Activated T-cell treated with anti-CD3 and anti-CD28 coated beads for 24 hours (primary cell): ENCODE measurements around the gene DMD.
"Not testable (repeated sequence)": the region's sequence is repeated elsewhere in the genome, so short reads cannot be mapped to it uniquely, and the experiment has no call there.

ENCODE experiments used
- DNase-seq: peaks from one replicate; pipeline ENCODE4 v3.0.0-alpha.2; 2020; ENCODE audit warnings: low read depth

The DMD gene

DNA sequence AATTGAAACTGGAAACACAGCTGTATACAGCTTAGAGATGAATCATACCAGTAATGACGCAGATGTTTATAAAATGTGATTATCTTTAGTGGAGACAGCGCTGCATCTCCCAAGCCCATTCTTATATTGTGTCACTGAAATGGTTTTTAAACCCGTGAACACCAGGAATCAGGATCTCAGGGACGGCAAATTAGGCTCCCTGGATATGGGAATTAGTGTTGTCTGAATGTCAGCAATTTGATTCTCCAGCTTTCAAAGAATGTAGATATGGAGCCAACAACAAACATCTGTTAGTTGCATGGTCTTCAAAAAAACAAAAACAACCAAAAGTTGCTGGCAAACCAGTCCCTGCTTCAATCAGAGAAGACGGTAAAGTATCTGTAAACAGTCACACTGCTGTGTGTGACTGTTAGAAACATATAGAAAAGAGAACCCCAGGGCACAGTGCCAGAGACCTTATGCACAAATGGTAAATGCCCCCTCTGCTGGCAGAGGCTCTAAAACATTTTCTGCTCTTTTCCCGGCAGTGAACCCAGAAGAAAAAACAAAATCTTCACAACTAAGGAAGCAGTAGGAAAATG is 1787.7 kb downstream of the DMD start:
- DNase-seq, result no peak

DNA sequence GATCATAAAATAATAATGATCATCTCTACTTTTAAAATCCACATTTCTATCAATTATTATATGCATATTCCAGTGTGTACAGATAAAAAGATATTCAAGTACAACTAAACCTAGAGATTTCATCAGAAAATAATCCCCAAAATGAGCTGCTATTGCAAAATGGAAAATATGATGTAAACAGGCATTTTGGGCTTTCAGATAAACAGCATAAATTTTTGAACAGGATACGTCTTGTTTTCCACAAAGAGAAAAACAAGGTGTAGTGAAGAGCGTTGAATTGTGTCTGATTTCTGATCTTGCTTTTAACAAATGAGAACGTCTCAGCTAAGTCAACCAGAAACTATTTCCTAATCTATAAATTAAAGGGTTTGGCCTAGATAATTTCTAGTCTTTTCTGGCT is 1789.9 kb downstream of the DMD start:
- DNase-seq, result no peak

DNA sequence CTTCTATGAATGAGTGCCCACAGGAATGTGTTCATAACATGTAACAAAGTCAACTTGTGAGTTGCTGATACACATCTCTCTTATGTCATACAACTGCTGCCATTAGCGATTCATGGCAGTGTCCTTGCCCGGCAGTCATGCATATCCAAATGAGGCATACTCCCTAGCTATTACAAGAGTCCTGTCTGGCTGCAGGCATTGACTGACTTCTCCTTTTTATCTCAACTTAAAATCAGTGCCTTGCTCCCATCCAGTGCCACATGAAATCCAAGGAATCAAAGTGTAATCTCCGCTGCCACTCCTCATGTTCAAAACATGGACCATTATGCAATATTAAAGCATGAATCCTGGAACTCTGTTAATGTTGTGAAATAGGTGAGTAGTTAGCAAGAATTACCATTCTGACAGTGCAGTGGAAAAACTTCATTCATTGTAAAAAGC is 1790.6 kb downstream of the DMD start:
- no peak for DNase-seq

DNA sequence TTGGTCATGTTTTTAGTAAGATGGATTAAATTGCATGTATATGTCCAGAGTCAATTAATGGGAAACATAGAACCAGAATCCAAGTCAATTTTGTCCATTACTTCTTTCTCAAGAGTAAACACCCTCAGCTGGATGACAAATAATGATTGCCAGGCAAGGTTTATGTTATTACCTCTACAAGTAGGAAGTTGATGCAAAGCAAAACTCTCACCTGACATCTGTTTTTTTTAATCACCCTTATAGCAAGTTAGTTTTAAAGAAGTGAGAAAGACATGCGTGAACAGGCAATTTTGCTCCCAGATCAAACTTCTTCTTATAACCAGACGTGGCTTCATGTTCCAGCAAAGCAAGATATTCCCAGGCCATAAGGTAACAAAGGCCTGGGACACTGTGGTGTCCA is 1791.0 kb downstream of the DMD start:
- DNase-seq, result no peak

DNA sequence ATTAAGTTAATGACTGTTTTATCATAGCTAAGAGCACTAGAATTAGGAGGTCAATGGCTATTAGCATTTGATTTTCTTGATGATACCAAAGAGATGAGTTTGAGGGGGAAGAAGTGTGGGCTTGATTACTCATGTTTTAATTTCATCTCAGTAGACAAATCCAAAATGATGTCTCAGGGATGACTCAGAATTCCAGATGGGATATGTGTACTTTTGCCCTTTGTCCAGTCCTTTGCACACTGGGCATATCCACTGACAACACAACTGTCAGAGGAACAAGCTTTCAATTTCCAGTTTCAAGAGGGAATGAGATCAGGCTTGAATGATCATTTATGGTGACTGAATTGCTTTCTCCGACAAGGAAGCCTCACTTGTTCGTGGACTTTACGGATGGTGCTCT is 1814.2 kb downstream of the DMD start:
- no peak for DNase-seq

DNA sequence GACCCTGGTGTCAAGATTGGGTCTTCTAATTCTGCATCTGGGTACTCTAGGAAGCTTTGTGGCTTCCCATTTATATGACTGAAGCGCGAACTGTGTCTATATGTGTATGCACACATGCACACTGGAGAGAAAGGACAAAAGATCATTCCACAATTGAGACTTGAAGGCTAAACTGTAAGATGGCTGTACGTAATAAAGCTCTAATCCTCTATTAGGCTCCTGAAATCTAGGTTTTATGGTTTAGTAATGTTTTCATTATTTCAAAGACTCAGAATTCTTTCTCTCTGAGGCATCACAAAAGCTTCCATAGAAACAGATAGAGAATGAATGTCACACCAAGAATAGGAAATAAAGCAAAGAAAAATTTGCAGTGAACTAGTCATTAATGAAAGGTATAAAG is 1818.8 kb downstream of the DMD start:
- no peak for DNase-seq

DNA sequence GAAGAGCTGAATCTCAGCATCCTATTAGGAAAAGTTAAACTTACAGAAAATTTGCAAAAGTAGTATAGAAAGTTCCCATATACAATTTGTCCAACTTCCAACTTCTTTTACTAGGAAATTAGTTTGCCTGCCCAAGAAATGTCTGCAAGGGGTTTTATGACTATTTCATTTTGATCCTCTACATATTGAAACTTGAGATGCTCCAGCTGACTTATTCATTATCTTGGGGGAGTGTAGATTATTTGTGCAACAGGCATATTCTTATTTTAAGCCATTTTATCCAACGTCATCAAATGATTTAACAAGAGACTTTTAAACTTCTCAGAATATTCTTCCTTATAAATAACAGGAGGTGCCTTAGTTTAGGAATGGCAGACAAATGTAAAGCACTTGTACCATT is 1822.4 kb downstream of the DMD start:
- no peak for DNase-seq

DNA sequence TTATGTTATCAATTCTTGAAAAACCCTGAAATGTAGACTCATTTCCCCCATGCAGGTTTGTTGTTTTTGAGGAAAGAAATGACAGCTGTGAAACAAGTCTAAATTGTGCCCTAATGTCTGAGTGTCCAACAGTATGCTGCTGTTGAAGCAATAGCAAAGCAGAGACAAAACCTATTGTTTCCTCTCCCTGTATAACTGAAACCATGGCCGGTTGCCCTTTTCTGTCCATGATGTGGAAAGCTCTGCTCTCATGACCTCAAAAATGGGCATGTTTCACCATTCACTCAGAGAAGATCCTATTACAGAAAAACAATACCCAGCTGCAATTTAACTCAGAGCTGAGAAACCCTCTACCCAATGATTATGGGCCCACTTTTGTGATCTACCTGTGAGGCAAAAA is 1826.9 kb downstream of the DMD start:
- no peak for DNase-seq

DNA sequence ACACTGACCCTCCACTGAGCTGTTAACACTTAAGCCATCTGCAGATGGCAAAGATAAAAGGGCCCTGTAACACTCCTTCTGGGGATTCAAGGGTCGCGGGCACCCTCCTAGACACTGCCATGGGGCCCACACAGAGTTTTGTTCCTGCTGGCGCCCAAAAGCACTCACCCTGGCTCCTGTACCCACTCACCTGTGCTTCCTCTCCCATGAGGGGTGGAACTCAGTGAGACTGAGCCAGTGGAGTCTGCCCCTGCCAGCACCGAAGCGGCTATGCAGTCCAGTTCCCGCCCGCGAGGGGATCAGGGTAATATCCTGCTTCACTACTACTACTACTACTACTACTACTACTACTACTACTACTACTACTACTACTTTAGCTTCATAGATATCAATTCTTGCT is 1827.4 kb downstream of the DMD start:
- DNase-seq, result no peak

DNA sequence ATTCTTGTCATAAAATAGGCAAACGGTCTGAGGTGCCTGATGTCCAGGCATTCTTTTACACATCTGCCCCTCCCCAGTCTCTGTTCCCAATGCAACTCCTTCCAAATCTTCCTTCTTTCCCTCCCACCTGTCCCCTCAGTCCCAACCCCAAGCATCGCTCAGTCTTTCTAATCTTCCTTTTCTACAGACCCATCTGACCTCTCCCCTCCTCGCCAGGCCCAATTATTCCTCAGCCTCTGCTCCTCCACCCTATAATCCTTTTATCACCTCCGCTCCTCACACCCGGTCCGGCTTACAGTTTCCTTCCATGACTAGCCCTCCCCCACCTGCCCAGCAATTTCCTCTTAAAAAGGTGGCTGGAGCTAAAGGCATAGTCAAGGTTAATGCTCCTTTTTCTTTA is 1832.4 kb downstream of the DMD start:
- not testable (repeated sequence) for DNase-seq

DNA sequence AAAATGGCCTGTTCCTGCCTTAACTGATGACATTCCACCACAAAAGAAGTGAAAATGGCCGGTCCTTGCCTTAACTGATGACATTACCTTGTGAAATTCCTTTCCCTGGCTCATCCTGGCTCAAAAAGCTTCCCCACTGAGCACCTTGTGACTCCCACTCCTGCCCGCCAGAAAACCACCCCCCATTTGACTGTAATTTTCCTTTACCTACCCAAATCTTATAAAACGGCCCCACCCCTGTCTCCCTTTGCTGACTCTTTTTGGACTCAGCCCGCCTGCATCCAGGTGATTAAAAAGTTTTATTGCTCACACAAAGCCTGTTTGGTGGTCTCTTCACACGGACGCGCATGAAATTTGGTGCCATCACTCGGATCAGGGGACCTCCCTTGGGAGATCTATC is 1833.5 kb downstream of the DMD start:
- DNase-seq, result not testable (repeated sequence)

DNA sequence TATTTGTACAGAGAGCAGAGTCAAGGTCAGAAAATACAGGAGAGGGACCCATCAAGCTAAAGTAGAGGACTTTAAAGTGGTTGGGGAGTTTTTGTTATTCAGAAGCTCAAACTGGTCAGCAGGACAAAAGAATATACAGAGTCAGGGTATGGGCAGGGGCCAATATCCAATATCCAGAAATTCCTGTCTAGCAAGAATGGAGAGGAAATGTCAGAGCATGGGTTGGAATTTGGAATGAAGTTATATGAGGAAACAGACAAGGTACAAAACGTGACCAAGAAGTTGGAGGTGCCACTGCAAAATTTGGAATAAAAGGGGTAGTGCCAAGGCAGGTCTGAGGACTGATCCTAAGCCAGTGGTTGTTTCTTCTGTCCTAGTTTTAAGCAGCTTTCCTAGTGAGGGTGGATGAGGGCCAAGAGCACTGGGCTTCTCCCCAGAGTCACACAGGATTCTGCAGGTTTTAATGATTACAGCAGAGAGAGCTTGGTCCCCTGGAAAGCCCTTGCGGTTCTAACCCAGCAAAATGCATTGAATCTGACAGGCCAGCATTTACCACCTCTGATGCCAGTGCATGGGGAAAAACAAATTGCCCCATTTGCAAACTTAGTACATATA is 1834.8 kb downstream of the DMD start:
- DNase-seq, result no peak

DNA sequence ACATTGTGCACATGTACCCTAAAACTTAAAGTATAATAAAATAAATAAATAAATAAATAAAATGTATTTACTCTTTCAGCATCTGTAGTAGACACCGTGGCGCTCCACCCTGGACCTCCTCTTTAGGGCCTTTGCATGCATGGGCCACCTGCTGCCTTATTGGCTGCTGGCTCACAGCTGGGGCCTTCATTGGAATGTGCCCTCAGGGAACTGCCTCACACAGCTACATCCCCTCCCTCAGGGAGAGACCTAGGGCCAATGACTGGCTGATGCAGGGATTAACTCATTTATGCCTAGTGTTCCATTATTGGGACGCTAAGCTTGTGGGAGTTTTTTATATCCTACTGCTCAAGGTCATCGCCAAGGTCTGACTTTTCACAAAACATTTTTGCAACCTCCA is 1836.6 kb downstream of the DMD start:
- DNase-seq, result no peak

DNA sequence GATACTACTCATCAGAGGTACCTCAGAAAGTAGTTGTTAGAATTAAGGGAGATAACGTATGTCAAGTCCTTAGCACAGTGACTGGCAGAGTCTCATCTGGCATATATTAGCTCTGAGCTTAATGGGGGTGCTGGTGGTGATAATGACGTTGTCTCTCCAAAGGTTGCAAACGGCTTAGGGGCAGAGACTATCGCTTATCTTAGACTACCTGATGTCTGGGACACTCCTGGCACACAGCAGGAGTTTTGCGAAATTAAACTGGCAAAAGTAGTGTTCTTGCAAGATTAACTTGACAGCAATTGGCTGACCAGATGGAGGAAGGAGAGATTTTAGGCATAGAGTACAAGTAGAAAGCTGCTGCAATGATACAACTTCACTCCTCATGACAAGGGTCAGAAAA is 1839.4 kb downstream of the DMD start:
- DNase-seq, result no peak

DNA sequence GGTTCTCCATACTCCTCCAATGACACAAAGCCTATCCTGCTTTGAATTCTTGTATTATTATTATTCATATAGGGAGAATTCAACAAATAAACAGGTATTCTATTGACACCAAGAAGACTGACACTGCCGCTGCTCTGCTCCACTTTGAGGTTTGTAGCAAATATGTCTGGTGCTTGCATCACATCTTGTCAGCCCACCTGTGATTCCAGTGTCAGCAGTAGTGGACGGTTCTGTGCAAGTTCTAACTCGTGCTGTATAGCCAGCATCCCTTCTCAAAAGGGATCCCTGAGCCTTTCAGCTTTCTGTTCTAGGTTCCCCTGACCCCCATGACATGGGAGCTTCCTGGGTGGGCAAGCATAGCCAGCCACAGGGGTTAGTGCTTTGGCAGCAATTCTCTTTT is 1843.5 kb downstream of the DMD start:
- DNase-seq, result no peak

DNA sequence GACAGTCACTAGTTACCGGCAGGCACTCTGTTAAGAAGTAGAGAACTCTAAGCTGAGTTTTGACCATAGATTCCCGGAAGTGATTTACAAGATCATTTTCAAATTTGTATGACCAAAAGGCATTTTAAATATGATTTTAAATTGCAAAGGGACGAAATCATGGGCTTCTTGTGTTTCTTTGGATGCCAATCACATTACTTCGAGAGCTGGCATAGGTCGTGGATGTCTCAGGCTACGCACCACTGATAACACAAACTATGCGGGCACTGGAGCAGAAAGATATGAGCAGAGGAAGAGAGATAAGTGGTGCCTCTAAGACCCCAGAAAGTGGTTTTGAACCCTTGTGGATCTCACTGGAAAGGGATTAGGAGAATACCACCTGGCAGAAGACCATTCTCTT is 1845.3 kb downstream of the DMD start:
- no peak for DNase-seq

DNA sequence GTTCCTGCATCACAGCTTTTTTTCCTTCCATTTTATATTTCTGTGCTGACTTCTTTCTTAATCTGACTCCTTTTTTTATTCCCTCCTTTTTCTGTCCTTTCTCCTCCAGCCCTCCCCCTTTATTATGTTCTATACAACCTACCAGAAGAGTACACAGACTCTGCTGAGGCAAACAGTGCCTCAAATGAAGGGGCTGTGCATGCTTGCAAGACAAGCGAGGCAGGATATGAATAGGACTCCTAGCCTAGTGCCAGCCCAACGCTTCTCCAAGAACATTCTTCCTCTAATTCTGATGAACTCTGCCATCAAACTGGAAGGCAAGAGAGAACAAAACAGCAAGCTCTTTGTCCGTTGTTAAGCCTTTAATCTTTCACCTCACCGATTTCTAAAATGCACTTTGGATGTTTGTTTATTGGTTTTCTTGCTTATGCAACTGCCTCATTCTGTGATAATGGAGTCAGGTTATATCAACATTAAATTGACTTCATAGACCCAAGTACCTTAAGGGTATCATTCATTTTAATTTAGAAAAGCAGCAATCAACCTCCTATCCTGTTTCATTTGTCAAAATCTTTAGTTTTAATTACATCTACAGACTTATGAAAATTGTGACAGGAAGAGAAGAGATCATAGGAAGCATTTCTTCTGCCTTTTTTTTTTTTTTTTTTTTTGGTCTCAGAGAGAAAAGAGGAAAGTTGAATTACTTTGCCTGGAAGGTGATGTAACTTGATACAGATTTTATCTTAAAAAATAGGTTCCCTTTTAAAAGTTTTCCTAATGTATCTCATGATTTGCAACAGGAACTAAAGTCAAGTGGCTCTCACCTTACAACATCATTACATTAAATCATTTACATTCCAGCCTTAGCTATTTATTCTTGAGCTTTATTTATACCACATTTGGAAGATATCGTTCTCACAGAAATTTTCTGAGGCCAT is 1854.8 kb downstream of the DMD start:
- no peak for DNase-seq

DNA sequence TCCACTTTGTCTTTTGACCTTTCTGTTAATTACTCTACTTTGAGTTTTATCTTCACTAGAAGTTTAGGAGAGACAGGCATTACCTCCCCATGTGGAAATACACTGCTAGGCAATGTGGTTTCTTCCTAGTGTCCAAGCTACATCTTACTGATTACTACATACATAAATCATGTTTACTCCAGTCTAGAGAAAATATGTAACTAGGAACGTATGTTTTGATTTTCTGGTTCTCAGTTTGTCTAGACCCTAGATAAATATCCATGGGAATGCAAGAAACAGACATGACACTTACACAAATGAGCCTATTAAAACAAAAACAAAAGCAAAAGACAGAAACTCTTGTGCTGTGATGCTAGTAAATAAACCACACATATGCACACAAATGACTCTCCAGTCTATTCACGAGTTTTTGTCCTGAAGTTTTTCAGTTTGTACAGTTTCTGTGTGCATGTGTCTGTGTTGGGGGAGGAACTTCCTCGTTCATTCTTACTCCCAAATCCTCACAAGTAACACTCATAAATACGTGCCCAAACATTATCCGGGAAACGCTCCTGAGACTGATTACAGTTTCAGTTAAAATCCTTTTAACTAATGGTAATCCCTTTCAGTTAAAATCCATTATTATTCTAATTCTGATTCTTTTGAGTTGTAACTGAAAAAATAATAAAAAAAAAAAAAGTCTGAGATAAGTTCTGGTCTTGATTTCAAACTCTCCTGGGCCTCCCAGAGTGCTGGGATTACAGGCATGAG is 1856.0 kb downstream of the DMD start:
- DNase-seq, result no peak

DNA sequence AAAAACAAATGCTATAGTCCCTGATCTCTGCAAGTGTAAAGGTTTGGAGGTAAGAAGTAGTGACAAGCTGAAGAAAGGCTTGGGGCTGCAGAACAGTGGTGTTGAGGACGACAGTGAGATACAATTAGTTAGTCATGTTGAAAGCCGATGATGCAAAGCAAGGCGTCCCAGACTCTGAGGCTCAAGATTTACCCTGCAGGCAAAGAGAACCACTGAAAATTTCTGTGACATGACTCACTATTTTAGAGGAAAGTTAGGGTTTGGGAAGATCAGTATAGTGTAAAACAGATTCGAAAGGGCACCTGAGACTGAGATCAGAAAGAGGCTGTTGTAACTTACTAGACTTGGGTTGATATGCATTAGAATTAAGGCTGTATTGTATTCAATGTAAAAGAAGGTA is 1858.3 kb downstream of the DMD start:
- DNase-seq, result no peak

DNA sequence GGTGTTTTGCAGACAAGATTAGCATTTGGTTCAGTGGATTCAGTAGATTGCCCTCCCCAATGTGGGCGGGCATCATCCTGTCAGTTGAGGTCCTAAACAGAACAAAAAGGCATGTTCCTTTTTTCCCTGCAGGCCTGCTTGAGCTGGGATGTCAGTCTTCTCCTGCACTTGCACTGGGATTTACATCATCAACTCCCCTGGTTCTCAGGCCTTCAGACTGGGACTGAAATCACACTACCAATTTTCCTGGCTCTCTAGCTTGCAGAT is 1860.6 kb downstream of the DMD start:
- no peak for DNase-seq

DNA sequence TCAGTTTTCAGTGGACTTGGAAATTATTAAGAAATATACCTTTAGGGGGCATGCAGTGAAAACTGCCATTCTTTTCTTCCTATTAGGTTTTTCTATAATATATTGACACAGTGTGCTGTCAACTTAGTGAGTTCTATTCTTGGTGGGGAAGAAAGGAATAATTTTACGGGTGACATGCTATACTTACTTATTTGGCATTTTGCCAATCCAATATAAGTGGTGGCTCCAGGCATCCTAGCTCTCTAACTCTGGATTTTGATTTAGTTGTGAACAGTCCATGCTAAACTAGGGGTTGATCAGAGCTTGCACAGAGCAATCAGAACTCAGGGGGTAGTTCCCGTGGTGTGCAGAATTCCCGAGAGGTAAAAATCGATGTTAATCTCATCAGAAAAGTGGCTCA is 1861.8 kb downstream of the DMD start:
- DNase-seq, result no peak

DNA sequence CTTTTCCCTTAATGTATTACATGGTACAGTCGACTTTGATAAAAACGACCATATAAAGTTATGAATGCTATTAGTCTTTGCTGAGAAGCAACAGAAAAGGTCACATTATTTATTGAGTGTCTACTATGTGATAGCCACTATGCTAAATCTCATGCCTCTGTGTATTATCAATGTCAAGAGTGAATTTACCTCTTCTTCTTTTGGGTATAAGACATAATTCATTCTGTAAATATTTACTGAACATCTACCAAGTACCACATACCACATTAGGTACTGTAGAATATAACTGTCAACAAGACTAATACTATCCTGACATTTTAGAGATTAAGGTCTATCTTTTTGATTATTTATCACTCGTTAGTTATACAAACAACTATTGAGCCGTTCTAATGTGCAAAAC is 1870.8 kb downstream of the DMD start:
- DNase-seq, result no peak

DNA sequence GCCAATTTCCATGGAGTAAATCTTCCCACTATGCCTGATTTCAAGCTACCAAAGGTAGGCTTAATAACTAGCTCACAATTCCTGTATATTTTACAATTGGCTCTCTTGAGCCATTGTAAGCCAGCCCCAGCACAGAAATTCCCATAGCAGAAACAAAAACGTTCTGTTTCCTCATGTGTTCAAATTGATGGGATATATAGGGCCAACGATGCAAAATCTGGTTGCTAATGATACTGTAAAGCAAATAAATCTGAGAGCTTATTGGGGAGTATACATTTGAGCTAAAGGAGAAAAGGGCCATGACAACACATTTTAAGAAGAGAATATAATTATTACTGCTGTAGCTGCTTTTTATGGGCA is 1872.4 kb downstream of the DMD start:
- no peak for DNase-seq
